Measurements from ENCODE around the gene SLC12A8.

SLC12A8 gene, protein sequence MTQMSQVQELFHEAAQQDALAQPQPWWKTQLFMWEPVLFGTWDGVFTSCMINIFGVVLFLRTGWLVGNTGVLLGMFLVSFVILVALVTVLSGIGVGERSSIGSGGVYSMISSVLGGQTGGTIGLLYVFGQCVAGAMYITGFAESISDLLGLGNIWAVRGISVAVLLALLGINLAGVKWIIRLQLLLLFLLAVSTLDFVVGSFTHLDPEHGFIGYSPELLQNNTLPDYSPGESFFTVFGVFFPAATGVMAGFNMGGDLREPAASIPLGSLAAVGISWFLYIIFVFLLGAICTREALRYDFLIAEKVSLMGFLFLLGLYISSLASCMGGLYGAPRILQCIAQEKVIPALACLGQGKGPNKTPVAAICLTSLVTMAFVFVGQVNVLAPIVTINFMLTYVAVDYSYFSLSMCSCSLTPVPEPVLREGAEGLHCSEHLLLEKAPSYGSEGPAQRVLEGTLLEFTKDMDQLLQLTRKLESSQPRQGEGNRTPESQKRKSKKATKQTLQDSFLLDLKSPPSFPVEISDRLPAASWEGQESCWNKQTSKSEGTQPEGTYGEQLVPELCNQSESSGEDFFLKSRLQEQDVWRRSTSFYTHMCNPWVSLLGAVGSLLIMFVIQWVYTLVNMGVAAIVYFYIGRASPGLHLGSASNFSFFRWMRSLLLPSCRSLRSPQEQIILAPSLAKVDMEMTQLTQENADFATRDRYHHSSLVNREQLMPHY

DNA sequence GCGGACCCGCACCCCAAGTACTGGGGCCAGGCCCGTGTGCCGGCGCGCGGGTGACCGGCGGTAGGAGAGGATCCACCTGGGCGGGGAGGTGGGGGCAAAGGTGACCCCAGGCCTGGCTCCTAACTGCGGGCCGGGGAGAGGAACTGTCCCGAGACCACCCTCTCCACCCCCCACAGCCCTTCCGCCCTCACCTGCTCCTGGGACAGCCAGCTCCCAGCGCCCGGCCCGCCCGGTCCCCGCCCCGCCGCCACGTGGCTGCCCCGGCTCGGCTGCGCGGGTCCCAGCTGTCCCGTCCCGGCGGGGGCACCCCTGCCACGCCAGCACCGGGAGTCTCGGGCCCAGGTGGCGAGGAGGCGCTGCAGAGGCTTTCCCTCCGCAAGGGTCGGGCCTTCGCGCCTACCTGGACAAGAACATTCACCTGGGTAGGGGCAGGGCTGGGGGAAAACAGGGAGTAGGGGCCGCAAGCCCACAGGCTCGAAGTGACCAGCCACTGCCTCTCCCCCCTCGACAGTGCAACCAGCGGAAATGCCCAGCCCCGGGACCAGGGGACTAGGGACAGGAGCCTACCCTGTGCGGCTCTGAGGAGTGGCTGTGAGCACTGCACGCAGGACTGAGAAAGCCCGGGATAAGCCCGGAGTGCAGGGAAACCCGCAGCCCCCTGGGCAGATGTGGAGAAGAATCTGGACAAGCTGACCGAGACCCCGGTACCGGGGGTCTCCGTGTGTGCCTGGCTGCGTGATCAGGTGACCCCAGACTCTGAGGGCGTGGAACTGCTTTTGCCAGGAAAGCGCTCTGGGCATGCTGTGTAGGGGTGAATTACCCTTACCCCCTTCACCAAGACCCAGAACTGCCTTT, at the start of gene SLC12A8:
Gene SLC12A8, minus strand, starts transcription at position 240 of the 855 bp plus-strand sequence. CDS start 1,399 bp downstream, outside the sequence.
- TF ChIP-seq, protein P1, sequence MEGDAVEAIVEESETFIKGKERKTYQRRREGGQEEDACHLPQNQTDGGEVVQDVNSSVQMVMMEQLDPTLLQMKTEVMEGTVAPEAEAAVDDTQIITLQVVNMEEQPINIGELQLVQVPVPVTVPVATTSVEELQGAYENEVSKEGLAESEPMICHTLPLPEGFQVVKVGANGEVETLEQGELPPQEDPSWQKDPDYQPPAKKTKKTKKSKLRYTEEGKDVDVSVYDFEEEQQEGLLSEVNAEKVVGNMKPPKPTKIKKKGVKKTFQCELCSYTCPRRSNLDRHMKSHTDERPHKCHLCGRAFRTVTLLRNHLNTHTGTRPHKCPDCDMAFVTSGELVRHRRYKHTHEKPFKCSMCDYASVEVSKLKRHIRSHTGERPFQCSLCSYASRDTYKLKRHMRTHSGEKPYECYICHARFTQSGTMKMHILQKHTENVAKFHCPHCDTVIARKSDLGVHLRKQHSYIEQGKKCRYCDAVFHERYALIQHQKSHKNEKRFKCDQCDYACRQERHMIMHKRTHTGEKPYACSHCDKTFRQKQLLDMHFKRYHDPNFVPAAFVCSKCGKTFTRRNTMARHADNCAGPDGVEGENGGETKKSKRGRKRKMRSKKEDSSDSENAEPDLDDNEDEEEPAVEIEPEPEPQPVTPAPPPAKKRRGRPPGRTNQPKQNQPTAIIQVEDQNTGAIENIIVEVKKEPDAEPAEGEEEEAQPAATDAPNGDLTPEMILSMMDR (IDR thresholded peaks at IDR 0.05; ENCODE audit: low read depth, low read length): no peak
- DNase-seq (ENCODE audit: extremely low read depth, low read depth): no peak

DNA sequence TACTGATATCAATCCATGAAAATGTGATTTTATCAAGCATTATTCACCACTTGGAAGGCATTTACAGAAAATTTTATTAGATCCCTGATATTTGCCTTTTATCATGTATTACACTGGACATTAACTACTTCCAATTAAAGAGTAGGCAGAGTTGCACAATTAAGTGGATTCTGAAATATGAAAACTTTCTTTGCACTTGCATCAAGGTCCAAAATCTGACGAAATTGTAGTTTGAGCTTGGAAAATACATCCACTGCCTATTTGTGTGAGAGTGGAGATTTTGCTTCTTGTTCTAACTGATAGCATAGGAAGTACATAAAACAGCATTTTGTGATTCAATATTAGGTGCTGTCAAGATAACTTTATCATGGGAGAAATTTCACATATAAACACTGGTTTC, 49.6 kb upstream of the SLC12A8 start:
- TF ChIP-seq, protein P1 (IDR thresholded peaks at IDR 0.05; ENCODE audit: low read depth, low read length): no peak
- DNase-seq (ENCODE audit: extremely low read depth, low read depth): peak; percentile 10

DNA sequence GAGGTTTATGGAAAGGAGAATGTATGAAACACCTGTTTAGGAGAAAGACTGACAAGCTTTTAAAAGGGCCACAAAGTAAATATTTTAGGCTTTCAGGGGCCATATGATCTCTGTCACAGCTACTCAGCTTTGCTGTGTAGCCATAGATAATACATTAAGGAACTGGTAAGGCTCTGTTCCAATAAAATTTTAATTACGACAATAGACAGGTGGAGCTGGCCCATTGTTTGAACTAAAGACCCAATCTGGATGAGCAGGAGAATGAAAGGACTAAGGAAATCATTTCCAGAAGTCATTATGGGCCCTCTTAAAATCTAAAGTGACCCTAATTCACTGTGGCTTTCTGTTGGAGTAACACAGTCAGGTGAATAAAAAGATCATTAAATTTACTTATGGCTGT, 48.5 kb upstream of the SLC12A8 start:
- DNase-seq (ENCODE audit: extremely low read depth, low read depth): no peak
- TF ChIP-seq, protein P1 (IDR thresholded peaks at IDR 0.05; ENCODE audit: low read depth, low read length): no peak

DNA sequence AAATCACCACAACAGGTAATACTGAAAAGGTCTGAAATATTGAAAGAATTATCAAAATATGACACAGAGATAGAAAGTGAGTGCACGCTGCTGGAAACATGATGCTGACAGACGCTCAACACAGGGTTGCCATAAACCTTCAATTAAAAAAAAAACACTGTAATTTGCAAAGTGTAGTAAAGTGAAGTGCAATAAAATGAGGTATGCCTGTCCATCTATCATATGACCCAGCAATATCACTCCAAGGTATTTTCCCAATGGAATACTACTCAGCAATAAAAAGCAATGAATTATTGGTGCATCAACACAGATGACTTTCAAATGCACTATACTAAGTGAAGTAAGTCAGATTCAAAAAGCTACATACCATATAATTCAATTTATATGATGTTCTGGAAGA, 47.6 kb upstream of the SLC12A8 start:
- TF ChIP-seq, protein P1 (IDR thresholded peaks at IDR 0.05; ENCODE audit: low read depth, low read length): no peak
- DNase-seq (ENCODE audit: extremely low read depth, low read depth): no peak

DNA sequence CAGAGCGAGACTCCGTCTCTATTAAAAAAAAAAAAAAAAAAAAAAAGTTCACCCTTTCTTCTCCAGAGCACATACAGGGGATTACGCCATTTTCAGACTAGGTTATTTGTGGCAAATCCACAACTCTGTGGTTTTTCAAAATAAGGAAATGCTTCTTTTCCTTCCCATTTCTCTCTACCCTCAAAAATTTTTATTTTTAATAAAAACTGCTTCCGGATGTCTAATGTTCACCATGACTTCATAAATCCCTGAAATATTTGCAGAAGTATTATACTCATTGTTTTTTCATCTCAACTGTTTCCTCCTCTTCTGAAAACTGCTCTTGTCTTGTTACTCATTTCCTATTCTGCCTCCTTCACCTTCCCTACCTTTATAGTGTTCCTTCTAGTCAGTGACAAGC, 45.0 kb upstream of the SLC12A8 start:
- TF ChIP-seq, protein P1 (IDR thresholded peaks at IDR 0.05; ENCODE audit: low read depth, low read length): no peak
- no peak for DNase-seq (ENCODE audit: extremely low read depth, low read depth)

DNA sequence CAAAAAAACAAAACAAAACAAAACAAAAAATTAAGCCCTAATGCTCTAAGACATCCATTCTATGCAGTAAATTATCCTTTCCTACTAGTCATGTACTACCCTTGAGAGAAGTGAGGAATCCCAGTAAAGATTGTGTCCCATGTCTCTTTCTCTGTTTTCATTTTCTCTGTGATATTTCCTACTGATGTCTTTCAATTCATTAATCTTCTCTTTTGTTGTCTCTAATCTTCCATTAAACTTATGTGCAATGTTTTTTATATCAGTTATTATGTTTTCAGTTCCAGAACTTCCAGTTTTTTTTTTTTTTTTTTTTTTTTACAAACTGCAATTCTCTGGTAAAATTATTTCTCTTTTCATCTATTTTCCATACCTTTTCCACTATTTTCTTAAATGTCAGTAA, 44.1 kb upstream of the SLC12A8 start:
- DNase-seq (ENCODE audit: extremely low read depth, low read depth): no peak
- TF ChIP-seq, protein P1 (IDR thresholded peaks at IDR 0.05; ENCODE audit: low read depth, low read length): no peak
